Measurements from ENCODE around the gene PDE4D. TPM values are rescaled to one million over a fixed set of nuclear protein-coding genes. Genes with fewer than 3 reads are reported as not detected.

PDE4D gene
- total and polyA plus RNA-seq, 2 experiments from 2014 or later: 21.9 to 54.2 TPM

- Histone ChIP-seq H3K27ac (no peak overlapping the region), H3K4me1 (ENCODE audit: low read depth) (no peaks in the 10 kb centered on the region), H3K4me3 (no peak overlapping the region), H3K9me3 (ENCODE audit: low read depth) (no peaks in the 10 kb centered on the region), H3K36me3 (peaks cover 11% of the 10 kb centered on the region), H3K27me3 (no peaks in the 10 kb centered on the region)
- TF ChIP-seq CTCF (IDR thresholded peaks at IDR 0.05; ENCODE audit: low read depth, low read length): no peak
- DNase-seq (ENCODE audit: low read depth in 1 of 2, low spot score in 1 of 2): no peak
Observed at GRCh38 chr5:58968350-58968749, 925.2 kb downstream of the PDE4D start.

- peaks cover 6% of the 10 kb centered on the region for H3K36me3 ChIP-seq
- no peaks in the 10 kb centered on the region for H3K27me3 ChIP-seq
- DNase-seq (ENCODE audit: low read depth in 1 of 2, low spot score in 1 of 2): no peak
- no peaks in the 10 kb centered on the region for H3K9me3 ChIP-seq (ENCODE audit: low read depth)
- no peak overlapping the region for H3K4me3 ChIP-seq
- TF ChIP-seq CTCF (IDR thresholded peaks at IDR 0.05; ENCODE audit: low read depth, low read length): no peak
- H3K4me1 ChIP-seq (ENCODE audit: low read depth): no peaks in the 10 kb centered on the region
- H3K27ac ChIP-seq: no peak overlapping the region
Observed at GRCh38 chr5:58967597-58968281, 925.8 kb downstream of the PDE4D start.

GRCh38 chr5:58965677-58966414, 927.7 kb downstream of the PDE4D start:
- Histone ChIP-seq H3K4me3 (no peak overlapping the region), H3K27me3 (no peaks in the 10 kb centered on the region), H3K4me1 (ENCODE audit: low read depth) (no peaks in the 10 kb centered on the region), H3K9me3 (ENCODE audit: low read depth) (no peaks in the 10 kb centered on the region), H3K36me3 (no peaks in the 10 kb centered on the region), H3K27ac (no peak overlapping the region)
- no peak for DNase-seq (ENCODE audit: low read depth in 1 of 2, low spot score in 1 of 2)
- no peak for TF ChIP-seq CTCF (IDR thresholded peaks at IDR 0.05; ENCODE audit: low read depth, low read length)

- Histone ChIP-seq H3K9me3 (ENCODE audit: low read depth) (no peaks in the 10 kb centered on the region), H3K27me3 (no peaks in the 10 kb centered on the region), H3K4me3 (no peak overlapping the region), H3K36me3 (no peaks in the 10 kb centered on the region), H3K4me1 (ENCODE audit: low read depth) (no peaks in the 10 kb centered on the region), H3K27ac (no peak overlapping the region)
- no peak for DNase-seq (ENCODE audit: low read depth in 1 of 2, low spot score in 1 of 2)
- TF ChIP-seq CTCF (IDR thresholded peaks at IDR 0.05; ENCODE audit: low read depth, low read length): no peak
Observed at GRCh38 chr5:58963821-58964220, 929.7 kb downstream of the PDE4D start.

- Histone ChIP-seq H3K36me3 (no peaks in the 10 kb centered on the region), H3K4me1 (ENCODE audit: low read depth) (no peaks in the 10 kb centered on the region), H3K4me3 (no peak overlapping the region), H3K9me3 (ENCODE audit: low read depth) (no peaks in the 10 kb centered on the region), H3K27ac (no peak overlapping the region), H3K27me3 (no peaks in the 10 kb centered on the region)
- no peak for TF ChIP-seq CTCF (IDR thresholded peaks at IDR 0.05; ENCODE audit: low read depth, low read length)
- no peak for DNase-seq (ENCODE audit: low read depth in 1 of 2, low spot score in 1 of 2)
Observed at GRCh38 chr5:58963361-58963760, 930.2 kb downstream of the PDE4D start.

All from cardiac muscle cell (in vitro differentiated cells and primary cell).